Measurements from ENCODE around the gene PAEP.

The PAEP gene

GRCh38 chr9:135613946-135614805 lies 52.6 kb downstream of the PAEP start:
- H3K27me3 ChIP-seq (ENCODE audit: control insufficient read depth in 1 of 2, insufficient read depth in 2 of 2, low read length in 2 of 2): peaks cover 0 to 13% of the 10 kb centered on the region in 2 donors
- H3K9me3 ChIP-seq (ENCODE audit: low read length): no peaks in the 10 kb centered on the region
- H3K4me1 ChIP-seq (ENCODE audit: insufficient read depth, low read length): no peaks in the 10 kb centered on the region
- no peak overlapping the region for H3K9ac ChIP-seq (ENCODE audit: low read length)
- no peak overlapping the region for H3K4me3 ChIP-seq (ENCODE audit: low read depth in 1 of 2, low read length in 2 of 2)
- H3K36me3 ChIP-seq (ENCODE audit: insufficient read depth, low read length): no peaks in the 10 kb centered on the region
- H3K27ac ChIP-seq (ENCODE audit: low read depth, low read length): no peak overlapping the region

- Histone ChIP-seq H3K4me1 (ENCODE audit: insufficient read depth, low read length) (no peaks in the 10 kb centered on the region), H3K9ac (ENCODE audit: low read length) (no peak overlapping the region), H3K4me3 (ENCODE audit: low read depth in 1 of 2, low read length in 2 of 2) (no peak overlapping the region), H3K27ac (ENCODE audit: low read depth, low read length) (no peak overlapping the region), H3K9me3 (ENCODE audit: low read length) (no peaks in the 10 kb centered on the region), H3K27me3 (ENCODE audit: control insufficient read depth in 1 of 2, insufficient read depth in 2 of 2, low read length in 2 of 2) (peaks cover 0 to 9% of the 10 kb centered on the region in 2 donors), H3K36me3 (ENCODE audit: insufficient read depth, low read length) (no peaks in the 10 kb centered on the region)
Observed at GRCh38 chr9:135614821-135615665, 53.5 kb downstream of the PAEP start.

DNA sequence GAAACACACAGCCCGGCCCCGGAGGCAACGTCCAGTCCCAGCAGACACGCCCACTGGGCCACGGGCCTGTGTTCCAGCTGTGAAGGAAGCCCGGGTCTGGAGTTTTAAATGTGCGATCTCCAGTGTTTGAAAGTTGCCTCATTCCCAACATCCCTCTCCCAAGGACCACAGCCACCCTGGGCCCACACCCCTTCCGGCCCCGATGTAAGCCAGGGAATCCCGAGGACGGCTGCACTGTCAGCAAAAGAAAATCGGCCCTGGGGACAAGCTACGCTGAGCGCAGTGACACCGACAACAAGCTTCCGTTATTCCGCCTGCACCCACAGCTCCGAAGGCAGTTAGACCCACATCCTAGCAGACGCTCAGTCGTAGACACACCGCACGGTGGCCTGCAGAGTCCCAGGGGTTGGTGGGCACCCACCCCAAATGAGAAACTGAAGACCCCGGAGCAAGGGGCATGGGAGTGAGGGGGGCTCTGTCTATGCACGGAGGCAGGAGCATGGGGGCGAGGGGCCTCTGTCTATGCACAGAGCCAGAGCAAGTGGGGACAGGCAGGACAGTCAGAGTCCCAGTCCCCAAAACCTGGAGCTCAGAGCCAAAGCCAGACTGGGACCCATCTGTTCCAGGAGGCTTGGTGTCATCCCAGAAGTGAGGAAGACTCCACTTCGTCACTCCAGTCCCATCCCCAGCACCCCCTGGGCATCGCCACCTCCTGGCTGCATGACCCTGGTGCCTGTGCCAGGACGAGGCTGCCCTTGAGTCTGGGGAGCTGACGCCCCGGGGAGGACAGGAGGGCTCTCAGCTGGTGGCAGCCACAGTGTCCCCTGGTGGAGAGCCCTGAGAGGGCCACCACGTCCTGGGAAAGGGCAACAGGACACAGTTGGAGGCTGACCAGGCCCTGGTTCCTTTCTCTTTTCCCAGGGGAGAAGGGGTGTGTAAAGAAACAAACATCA lies 54.4 kb downstream of the PAEP start:
- H3K9ac ChIP-seq (ENCODE audit: low read length): no peak overlapping the region
- H3K36me3 ChIP-seq (ENCODE audit: insufficient read depth, low read length): no peaks in the 10 kb centered on the region
- H3K4me1 ChIP-seq (ENCODE audit: insufficient read depth, low read length): no peaks in the 10 kb centered on the region
- no peak overlapping the region for H3K4me3 ChIP-seq (ENCODE audit: low read depth in 1 of 2, low read length in 2 of 2)
- no peak overlapping the region for H3K27ac ChIP-seq (ENCODE audit: low read depth, low read length)
- H3K9me3 ChIP-seq (ENCODE audit: low read length): no peaks in the 10 kb centered on the region
- H3K27me3 ChIP-seq (ENCODE audit: control insufficient read depth in 1 of 2, insufficient read depth in 2 of 2, low read length in 2 of 2): peaks cover 0 to 9% of the 10 kb centered on the region in 2 donors
